ENCODE measurements around the gene C5orf63. TPM values are rescaled to one million over a fixed set of nuclear protein-coding genes. Genes with fewer than 3 reads are reported as not detected.

C5orf63 gene
- total RNA-seq, 1 donor from 2014 or later = not detected

- no peaks in the 10 kb centered on the region for H3K4me1 ChIP-seq
- no peak for DNase-seq (ENCODE audit: low spot score in 2 of 2)
- H3K36me3 ChIP-seq = no peaks in the 10 kb centered on the region
- no peaks in the 10 kb centered on the region for H3K27me3 ChIP-seq
- H3K27ac ChIP-seq = no peak overlapping the region
- H3K9me3 ChIP-seq = no peaks in the 10 kb centered on the region
- intact Hi-C loops (cut with DNase I) = no loop called here
- TF ChIP-seq CTCF (IDR thresholded peaks at IDR 0.05) = no peak
- H3K4me3 ChIP-seq = no peak overlapping the region
These were observed 59.9 kb downstream of the C5orf63 start for GRCh38 chr5:127013407-127013806.

GRCh38 chr5:127012916-127013315 lies 60.4 kb downstream of the C5orf63 start:
- no peak for DNase-seq (ENCODE audit: low spot score in 2 of 2)
- Histone ChIP-seq H3K4me1 (no peaks in the 10 kb centered on the region), H3K36me3 (no peaks in the 10 kb centered on the region), H3K27me3 (no peaks in the 10 kb centered on the region), H3K27ac (no peak overlapping the region), H3K9me3 (no peaks in the 10 kb centered on the region), H3K4me3 (no peak overlapping the region)
- intact Hi-C loops (cut with DNase I) = no loop called here
- TF ChIP-seq CTCF (IDR thresholded peaks at IDR 0.05) = no peak

- intact Hi-C loops (cut with DNase I) = no loop called here
- no peak for DNase-seq (ENCODE audit: low spot score in 2 of 2)
These were observed 61.2 kb downstream of the C5orf63 start for GRCh38 chr5:127011961-127012644.

GRCh38 chr5:127011153-127011552 lies 62.1 kb downstream of the C5orf63 start:
- intact Hi-C loops (cut with DNase I) = no loop called here
- Histone ChIP-seq H3K27ac (no peak overlapping the region), H3K4me3 (no peak overlapping the region), H3K27me3 (no peaks in the 10 kb centered on the region), H3K9me3 (no peaks in the 10 kb centered on the region), H3K4me1 (no peaks in the 10 kb centered on the region), H3K36me3 (no peaks in the 10 kb centered on the region)
- TF ChIP-seq CTCF (IDR thresholded peaks at IDR 0.05) = no peak
- DNase-seq (ENCODE audit: low spot score in 2 of 2) = no peak

More at GRCh38 chr5:127011961-127012644, 61.2 kb downstream of the C5orf63 start:
- TF ChIP-seq CTCF (IDR thresholded peaks at IDR 0.05) = no peak
- H3K36me3 ChIP-seq = no peaks in the 10 kb centered on the region
- no peaks in the 10 kb centered on the region for H3K4me1 ChIP-seq
- no peaks in the 10 kb centered on the region for H3K27me3 ChIP-seq
- H3K9me3 ChIP-seq = no peaks in the 10 kb centered on the region
- H3K27ac ChIP-seq = no peak overlapping the region
- no peak overlapping the region for H3K4me3 ChIP-seq

GRCh38 chr5:127010362-127010761 lies 62.9 kb downstream of the C5orf63 start:
- no peak overlapping the region for H3K27ac ChIP-seq
- H3K27me3 ChIP-seq = no peaks in the 10 kb centered on the region
- no peaks in the 10 kb centered on the region for H3K36me3 ChIP-seq
- H3K4me1 ChIP-seq = no peaks in the 10 kb centered on the region
- intact Hi-C loops (cut with DNase I) = no loop called here
- H3K9me3 ChIP-seq = no peaks in the 10 kb centered on the region
- DNase-seq (ENCODE audit: low spot score in 2 of 2) = no peak
- no peak overlapping the region for H3K4me3 ChIP-seq
- no peak for TF ChIP-seq CTCF (IDR thresholded peaks at IDR 0.05)

- TF ChIP-seq CTCF (IDR thresholded peaks at IDR 0.05) = no peak
- Histone ChIP-seq H3K4me1 (no peaks in the 10 kb centered on the region), H3K9me3 (no peaks in the 10 kb centered on the region), H3K27ac (no peak overlapping the region), H3K4me3 (no peak overlapping the region), H3K36me3 (no peaks in the 10 kb centered on the region), H3K27me3 (no peaks in the 10 kb centered on the region)
- DNase-seq (ENCODE audit: low spot score in 2 of 2) = no peak
- intact Hi-C loops (cut with DNase I) = no loop called here
These were observed 63.5 kb downstream of the C5orf63 start for GRCh38 chr5:127009784-127010183.
